HG03103 (cell line): ENCODE measurements around the gene SNU13.
"Not testable (repeated sequence)": the region's sequence is repeated elsewhere in the genome, so short reads cannot be mapped to it uniquely, and the experiment has no call there.

Experiments used
- ATAC-seq: cut with Tn5 transposase; IDR thresholded peaks from one replicate; pipeline ENCODE4 v1.9.1; 2021; ENCODE audit warnings: low read depth; ENCODE audit not compliant: unreplicated experiment

Gene SNU13

DNA sequence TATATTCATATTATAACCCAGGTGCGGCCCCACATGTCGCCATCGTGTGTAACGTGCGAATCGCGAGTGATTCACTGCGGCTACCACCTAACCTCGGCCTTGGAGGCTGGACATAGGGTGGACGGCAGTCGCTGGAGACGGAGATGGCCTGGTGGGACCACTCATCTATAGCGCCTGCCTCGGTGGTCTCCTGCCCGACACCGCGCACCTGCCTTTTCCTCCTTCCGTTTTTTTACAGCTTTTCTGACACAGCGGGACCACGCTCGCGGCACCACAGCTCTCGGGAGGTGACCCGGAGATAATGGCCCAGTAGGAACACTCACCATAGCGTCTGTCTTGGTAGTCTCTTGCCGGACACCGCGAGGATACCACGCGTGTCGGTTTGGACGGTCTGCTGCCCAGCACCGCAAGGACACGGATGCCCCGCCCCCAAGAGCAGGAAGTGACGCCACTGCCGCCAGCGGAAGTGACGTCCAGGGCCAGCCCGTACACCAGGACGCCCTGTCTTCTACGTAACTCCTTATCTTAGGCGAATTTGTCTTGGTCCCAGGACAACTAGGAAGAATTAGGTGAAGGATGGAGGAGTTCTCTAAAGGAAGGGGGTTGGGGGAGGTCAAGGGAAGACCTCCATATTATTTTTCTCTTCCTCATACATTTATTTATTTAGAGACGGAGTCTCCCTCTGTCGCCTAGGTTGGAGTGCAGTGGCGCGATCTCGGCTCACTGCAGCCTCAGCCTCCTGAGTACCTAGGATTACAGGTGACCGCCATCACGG, 6.4 kb downstream of the SNU13 start:
- ATAC-seq = no peak

DNA sequence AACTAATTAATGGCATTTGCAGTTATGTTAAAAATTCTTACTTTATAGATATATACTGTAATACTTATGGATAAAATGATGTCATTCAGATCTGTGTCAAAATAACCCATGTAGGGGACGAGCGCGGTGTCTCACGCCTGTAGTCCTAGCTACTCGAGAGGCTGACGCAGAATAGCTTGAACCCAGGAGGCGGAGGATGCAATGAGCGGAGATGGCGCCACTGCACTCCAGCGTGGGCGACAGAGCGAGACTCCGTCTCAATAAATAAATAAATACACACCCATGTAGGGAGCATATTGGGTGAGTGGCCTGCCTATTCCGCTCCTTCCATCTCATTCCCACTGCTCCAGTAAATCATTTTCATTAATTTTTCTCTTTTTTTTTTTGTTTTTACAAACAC, 7.1 kb downstream of the SNU13 start:
- no peak for ATAC-seq

- no peak for ATAC-seq
Observed at GRCh38 chr22:41676134-41676533, 12.5 kb downstream of the SNU13 start.

DNA sequence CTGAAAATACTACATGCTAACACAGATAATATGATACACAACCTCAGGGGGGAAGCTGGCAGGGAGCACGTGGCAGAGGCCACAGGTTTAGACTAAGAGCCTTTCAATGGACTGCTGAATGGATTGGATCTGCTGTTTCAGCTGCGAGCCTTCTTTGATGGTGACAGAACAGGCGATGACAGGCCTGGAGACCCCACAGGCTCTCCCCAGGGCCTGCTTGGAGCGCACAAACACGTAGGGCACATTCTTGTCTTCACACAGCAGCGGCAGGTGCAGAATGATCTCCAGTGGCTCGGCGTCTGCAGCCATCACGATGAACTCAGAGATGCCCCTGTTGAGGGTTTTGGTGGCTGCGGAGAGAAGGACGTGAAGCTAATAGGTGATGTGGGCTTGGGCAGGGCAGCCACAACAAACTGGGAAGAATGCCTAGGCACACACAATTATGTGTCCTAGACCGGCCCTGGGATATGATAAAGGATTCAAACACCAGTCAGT, 13.8 kb downstream of the SNU13 start:
- no peak for ATAC-seq

DNA sequence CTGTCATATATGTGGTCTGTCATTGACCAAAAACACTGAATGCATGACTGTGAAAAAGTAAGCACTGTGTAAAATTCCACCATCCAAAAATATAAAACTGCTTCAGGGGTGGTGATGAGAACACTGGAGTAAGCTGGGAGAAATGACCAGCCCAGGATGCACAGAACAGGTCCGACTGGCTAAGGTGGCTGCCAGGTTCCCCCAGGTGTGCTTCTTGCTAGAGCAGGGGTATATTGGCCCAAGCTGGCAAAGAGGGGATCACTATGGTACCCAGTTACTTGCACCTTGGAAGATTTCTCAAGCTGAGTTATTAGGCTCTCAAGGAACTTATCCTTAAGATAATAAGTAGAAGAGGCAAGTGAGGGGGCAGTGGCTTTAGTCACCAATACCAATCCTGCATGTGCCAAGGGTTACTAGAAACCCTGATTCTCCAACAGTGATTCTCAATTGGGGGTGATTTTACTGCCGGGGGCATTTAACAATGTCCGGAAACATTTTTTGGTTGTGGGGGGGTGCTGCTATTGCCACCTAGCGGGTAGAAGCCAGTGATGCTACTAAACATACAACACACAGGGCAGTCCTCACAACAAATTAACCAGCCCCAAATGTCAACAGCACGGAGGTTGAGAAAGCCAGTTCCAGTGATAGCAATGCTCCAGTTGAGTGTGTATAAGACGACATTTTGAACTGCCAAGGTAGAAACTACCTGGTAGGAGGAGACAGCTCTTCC, 15.7 kb downstream of the SNU13 start:
- no peak for ATAC-seq

- not testable (repeated sequence) for ATAC-seq
Observed at GRCh38 chr22:41672096-41672495, 16.6 kb downstream of the SNU13 start.

DNA sequence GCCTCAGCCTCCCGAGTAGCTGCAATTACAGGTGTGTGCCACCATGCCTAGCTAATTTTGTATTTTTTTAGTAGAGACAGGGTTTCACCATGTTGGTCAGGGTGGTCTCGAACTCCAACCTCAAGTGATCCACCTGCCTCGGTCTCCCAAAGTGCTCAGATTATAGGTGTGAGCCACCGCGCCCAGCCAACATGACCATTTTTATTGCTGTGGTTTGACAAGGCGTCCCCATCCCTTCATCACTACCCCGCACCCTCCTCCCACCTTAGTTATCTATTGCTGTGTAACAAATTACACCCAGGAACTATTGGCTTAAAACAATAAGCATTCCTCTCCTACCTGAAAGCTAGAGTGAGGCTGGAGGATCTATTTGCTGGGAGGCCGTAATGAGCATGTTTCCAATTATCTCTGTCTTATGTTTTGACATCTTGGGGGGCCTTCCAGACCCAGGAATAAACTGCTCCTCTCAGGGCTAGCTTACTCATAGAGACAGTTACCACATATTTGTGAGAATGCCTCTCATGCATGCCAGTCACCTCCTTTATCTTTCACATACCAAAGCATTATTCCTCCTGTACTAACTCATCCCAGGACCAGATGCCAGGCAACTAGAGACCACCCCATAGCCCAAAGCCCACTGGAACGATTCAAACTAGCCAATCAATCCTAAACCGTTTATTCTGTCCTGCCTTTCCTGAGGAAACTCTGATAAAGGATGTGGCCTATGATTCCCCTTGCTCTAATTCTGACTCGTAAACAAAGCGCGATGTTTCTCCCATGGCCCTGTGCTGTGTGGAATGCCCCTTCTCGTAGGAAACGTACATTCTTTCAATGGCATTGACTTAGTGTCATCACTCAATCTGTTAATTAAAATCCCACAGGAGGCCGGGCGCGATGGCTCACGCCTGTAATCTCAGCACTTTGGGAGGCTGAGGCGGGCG, 19.4 kb downstream of the SNU13 start:
- ATAC-seq = no peak

- no peak for ATAC-seq
Observed at GRCh38 chr22:41664951-41665350, 23.7 kb downstream of the SNU13 start.

GRCh38 chr22:41664490-41664889, 24.2 kb downstream of the SNU13 start:
- no peak for ATAC-seq

DNA sequence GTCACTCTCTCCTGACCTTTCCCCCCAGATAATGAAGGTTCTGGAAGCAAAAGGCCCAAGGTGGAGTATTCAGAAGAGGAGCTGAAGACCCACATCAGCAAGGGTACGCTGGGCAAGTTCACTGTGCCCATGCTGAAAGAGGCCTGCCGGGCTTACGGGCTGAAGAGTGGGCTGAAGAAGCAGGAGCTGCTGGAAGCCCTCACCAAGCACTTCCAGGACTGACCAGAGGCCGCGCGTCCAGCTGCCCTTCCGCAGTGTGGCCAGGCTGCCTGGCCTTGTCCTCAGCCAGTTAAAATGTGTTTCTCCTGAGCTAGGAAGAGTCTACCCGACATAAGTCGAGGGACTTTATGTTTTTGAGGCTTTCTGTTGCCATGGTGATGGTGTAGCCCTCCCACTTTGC, 25.1 kb downstream of the SNU13 start:
- not testable (repeated sequence) for ATAC-seq

DNA sequence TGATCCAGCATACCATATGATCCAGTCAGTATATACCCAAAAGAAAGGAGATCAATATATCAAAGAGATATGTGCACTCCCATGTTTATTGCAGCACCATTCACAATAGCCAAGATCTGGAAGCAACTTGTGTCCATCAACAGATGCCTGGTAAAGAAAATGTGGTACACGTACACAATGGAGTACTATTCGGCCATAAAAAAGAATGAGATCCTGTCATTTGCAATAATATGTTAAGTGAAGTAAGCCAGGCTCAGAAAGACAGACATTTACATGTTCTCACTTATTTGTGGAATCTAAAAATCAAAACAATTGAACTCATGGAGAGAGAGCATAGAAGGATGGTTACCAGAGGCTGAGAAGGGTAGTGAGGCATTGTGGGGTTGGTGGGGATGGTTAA, 27.0 kb downstream of the SNU13 start:
- ATAC-seq = no peak

GRCh38 chr22:41661088-41661487, 27.6 kb downstream of the SNU13 start:
- no peak for ATAC-seq

DNA sequence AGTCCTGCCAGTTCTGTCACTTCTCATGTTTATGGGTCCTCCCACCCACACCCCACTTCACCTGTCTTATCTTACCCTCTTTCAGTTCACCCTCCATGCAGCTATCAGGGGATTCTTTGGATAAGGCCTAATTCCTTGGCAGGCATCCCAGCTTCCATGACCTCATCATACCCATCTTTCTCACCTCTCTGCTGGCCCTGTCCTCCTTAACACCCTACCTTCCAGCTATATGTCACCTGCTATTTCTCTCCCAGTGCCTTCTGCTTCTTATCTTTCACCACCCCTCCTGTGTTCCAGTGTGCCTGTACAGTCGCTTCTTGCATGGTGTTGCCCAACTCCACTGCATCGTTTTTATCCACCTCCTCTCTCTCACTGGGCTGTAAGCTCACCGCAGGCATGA, 28.3 kb downstream of the SNU13 start:
- no peak for ATAC-seq

- no peak for ATAC-seq
Observed at GRCh38 chr22:41659941-41660340, 28.7 kb downstream of the SNU13 start.

DNA sequence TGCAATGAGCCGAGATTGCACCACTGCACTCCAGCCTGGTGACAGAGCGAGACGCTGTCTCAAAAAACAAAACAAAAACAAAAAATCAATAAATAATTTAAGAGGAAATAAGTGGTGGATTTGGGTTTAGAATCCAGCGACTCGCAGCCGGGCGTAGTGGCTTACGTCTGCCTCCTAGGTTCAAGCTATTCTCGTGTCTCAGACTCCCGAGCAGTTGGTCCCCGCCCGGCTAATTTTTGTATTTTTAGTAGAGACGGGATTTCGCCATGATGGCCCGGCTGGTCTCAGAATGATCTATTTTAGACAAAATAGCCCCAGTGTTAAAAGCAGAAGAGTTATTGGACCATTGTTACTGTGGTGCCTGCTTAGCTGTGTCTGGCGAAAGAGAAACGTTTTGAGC, 29.8 kb downstream of the SNU13 start:
- ATAC-seq = no peak

DNA sequence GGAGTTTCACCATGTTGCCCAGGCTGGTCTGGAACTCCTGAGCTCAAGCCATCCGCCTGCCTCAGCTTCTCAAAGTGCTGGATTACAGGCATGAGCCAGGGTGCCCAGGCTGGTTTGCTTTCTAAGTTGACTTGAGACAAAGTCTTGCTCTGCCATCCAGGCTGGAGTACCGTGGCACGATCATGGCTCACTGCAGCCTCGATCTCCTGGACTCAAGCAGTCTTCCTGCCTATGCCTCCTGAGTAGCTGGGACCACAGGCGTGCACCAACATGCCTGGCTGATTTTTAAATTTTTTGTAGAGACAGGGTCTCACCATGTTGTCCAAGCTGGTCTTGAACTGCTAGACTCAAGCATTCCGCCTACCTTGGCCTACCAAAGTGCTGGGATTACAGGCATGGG, 31.0 kb downstream of the SNU13 start:
- no peak for ATAC-seq

DNA sequence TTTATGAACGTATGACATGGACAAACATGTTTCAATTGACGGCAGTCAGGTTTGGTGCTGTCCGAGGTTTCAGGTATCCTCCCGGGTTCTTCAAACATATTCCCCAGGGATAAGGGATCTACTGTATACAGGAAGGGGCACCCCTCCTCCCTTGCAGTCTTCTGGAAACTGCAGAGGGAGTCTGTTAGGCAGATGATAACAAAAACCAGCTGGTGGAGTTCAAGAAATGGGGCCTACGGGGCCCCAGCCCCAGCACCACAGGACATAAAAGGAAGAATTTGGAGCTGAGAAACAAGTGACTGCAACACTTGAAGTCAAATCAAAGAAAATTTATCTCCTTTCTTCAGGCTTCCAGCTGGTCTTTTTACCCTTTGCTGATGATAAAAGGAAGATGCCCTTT, 32.1 kb downstream of the SNU13 start:
- ATAC-seq = no peak

DNA sequence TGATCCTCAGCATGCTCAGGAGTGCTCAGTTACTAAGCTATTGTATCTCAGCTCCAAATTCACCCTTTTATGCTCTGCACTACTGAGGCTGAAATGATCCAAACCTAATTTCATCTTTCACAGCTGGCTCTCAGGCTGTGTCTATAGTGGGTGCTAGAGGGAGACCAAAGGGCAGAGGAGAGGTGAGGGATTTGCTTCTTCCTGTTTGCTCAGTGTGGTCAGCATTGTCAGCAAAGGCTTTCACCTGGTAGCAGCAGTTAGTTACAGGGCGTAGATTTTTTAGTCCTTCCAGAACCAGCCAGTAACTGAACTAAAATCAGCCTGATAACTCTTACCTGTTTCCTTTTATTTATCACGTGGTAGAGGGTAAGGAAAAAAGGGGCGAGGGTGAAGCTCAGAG, 34.3 kb downstream of the SNU13 start:
- ATAC-seq = no peak

DNA sequence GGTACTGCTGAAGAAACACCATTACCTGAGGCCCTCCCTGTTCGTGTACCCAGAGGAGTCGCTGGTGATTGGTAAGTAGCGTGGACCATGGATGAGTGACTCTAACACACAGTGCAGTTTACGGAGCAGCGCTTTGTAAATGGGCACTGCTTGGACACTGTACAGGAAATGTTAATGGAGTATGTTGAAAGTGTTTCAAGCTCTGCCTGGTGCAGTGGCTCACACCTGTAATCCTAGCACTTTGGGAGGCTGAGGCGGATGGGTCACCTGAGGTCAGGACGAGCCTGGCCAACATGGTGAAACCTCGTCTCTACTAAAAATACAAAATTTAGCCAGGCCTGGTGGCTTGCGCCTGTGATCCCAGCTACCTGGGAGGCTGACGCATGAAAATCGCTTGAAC, 37.8 kb downstream of the SNU13 start:
- no peak for ATAC-seq

DNA sequence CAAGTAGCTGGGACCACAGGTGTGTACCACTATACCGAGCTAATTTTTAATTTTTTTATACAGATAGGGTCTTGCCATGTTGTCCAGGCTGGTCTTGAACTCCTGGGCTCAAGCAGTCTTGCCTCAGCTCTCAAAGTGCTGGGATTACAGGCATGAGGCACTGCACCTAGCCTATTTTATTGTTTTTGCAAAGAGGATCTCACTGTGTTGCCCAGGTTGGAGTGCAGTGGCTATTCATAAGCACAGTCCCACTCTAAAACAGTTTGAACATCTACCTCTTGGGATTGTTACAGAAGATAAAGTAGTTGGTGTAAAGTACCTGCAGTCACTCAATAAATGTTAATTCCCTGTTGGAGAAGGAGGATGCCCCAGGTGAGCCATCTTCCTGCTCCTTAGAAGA, 38.4 kb downstream of the SNU13 start:
- ATAC-seq = no peak

DNA sequence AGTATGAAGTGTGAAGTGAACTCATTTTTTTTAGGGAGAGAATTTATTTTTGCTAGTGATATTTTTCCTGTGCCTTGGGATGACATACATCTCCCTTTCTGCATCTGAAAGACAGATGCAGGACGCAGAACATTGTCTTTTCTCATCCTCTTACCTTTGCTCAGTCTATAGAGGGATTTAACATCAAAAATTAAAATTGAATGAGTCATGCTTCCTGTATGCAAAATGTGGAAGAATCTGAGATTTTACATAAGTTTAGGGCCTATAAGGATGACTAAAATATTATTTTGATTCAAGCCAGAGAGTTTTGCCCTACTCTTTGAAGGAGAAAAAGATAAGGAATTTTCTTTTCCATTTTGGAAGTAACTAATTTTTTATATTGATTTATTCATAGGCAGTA, 40.2 kb downstream of the SNU13 start:
- ATAC-seq = no peak
